ENCODE data around the gene TBC1D22A. TPM values are rescaled to one million over a fixed set of nuclear protein-coding genes. Genes with fewer than 3 reads are reported as not detected.

Gene TBC1D22A
- total RNA-seq, 1 experiment from 2014 or later, result 20.9 TPM

- RAD21 ChIA-PET (ENCODE audit: low non-redundant PET in 1 of 2, low total read pairs in 2 of 2, uncharacterized antibody in 2 of 2, unreplicated experiment in 2 of 2), result no interaction called here
- POLR2A ChIA-PET, result no interaction called here
- CTCF ChIA-PET, result no interaction called here
- H3K4me2 ChIP-seq (ENCODE audit: low read length), result no peak overlapping the region
- no peaks in the 10 kb centered on the region for H3K9me2 ChIP-seq (ENCODE audit: insufficient read depth)
- no peak overlapping the region for H3K4me3 ChIP-seq (replicated peaks in 1 of 2; ENCODE audit: low read depth in 1 of 2, low read length in 2 of 2)
- ATAC-seq, result no peak
- no peaks in the 10 kb centered on the region for H3K27me3 ChIP-seq (ENCODE audit: insufficient read depth, low read length)
- no peak overlapping the region for H2AFZ ChIP-seq (ENCODE audit: low read depth, low read length, poor library complexity, severe bottlenecking)
- no peak for DNase-seq (ENCODE audit: low read depth, low spot score)
- BruUV-seq (replicated peaks), result no TSS peak
- intact Hi-C loops (cut with micrococcal nuclease), result no loop called here
- H3K9me3 ChIP-seq (ENCODE audit: control insufficient read depth in 1 of 2, insufficient read depth in 1 of 2, low read depth in 1 of 2, low read length in 2 of 2), result no peaks in the 10 kb centered on the region
- H3K4me1 ChIP-seq (ENCODE audit: control insufficient read depth in 1 of 2, insufficient read depth in 2 of 2, low read length in 2 of 2), result no peaks in the 10 kb centered on the region
- no peak overlapping the region for H3K9ac ChIP-seq (ENCODE audit: low read length)
- no peak overlapping the region for H3K27ac ChIP-seq (ENCODE audit: low read depth, low read length)
- H3K79me2 ChIP-seq (ENCODE audit: insufficient read depth, low read length), result no peaks in the 10 kb centered on the region
- no peaks in the 10 kb centered on the region for H4K20me1 ChIP-seq (ENCODE audit: insufficient read depth)
- TF ChIP-seq JUND (IDR thresholded peaks at IDR 0.05) (no peak), POLR2AphosphoS5 (IDR thresholded peaks at IDR 0.05; ENCODE audit: low read depth, low read length) (no peak), EGR1 (IDR thresholded peaks at IDR 0.05; ENCODE audit: low read depth) (no peak), ZFX (IDR thresholded peaks at IDR 0.05) (no peak), SP1 (IDR thresholded peaks at IDR 0.05; ENCODE audit: low read depth) (no peak), EZH2 (IDR thresholded peaks at IDR 0.05) (no peak), YY1 (IDR thresholded peaks at IDR 0.05; ENCODE audit: extremely low read depth, insufficient replicate concordance, low read depth, low read length) (no peak), ATF3 (IDR thresholded peaks at IDR 0.05) (no peak), ZNF274 (IDR thresholded peaks at IDR 0.05; ENCODE audit: low read depth, low read length) (no peak), SRF (IDR thresholded peaks at IDR 0.05; ENCODE audit: low read depth) (no peak), SIN3A (IDR thresholded peaks at IDR 0.05; ENCODE audit: low read depth) (no peak), TCF7L2 (IDR thresholded peaks at IDR 0.05; ENCODE audit: borderline replicate concordance, extremely low read depth, insufficient read depth, insufficient read length) (no peak)
- TF ChIP-seq, protein P1, sequence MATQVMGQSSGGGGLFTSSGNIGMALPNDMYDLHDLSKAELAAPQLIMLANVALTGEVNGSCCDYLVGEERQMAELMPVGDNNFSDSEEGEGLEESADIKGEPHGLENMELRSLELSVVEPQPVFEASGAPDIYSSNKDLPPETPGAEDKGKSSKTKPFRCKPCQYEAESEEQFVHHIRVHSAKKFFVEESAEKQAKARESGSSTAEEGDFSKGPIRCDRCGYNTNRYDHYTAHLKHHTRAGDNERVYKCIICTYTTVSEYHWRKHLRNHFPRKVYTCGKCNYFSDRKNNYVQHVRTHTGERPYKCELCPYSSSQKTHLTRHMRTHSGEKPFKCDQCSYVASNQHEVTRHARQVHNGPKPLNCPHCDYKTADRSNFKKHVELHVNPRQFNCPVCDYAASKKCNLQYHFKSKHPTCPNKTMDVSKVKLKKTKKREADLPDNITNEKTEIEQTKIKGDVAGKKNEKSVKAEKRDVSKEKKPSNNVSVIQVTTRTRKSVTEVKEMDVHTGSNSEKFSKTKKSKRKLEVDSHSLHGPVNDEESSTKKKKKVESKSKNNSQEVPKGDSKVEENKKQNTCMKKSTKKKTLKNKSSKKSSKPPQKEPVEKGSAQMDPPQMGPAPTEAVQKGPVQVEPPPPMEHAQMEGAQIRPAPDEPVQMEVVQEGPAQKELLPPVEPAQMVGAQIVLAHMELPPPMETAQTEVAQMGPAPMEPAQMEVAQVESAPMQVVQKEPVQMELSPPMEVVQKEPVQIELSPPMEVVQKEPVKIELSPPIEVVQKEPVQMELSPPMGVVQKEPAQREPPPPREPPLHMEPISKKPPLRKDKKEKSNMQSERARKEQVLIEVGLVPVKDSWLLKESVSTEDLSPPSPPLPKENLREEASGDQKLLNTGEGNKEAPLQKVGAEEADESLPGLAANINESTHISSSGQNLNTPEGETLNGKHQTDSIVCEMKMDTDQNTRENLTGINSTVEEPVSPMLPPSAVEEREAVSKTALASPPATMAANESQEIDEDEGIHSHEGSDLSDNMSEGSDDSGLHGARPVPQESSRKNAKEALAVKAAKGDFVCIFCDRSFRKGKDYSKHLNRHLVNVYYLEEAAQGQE (IDR thresholded peaks at IDR 0.05; ENCODE audit: low read depth), result no peak
- TF ChIP-seq, protein P2, sequence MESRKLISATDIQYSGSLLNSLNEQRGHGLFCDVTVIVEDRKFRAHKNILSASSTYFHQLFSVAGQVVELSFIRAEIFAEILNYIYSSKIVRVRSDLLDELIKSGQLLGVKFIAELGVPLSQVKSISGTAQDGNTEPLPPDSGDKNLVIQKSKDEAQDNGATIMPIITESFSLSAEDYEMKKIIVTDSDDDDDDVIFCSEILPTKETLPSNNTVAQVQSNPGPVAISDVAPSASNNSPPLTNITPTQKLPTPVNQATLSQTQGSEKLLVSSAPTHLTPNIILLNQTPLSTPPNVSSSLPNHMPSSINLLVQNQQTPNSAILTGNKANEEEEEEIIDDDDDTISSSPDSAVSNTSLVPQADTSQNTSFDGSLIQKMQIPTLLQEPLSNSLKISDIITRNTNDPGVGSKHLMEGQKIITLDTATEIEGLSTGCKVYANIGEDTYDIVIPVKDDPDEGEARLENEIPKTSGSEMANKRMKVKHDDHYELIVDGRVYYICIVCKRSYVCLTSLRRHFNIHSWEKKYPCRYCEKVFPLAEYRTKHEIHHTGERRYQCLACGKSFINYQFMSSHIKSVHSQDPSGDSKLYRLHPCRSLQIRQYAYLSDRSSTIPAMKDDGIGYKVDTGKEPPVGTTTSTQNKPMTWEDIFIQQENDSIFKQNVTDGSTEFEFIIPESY (IDR thresholded peaks at IDR 0.05; ENCODE audit: extremely low read depth, insufficient replicate concordance, low read length), result no peak
- TF ChIP-seq, protein P3, sequence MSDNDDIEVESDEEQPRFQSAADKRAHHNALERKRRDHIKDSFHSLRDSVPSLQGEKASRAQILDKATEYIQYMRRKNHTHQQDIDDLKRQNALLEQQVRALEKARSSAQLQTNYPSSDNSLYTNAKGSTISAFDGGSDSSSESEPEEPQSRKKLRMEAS (IDR thresholded peaks at IDR 0.05), result no peak
- no peaks in the 10 kb centered on the region for H3K36me3 ChIP-seq (ENCODE audit: control insufficient read depth in 1 of 2, insufficient read depth in 2 of 2, low read length in 2 of 2)
These were observed 273.9 kb downstream of the TBC1D22A start for GRCh38 chr22:47036352-47036751.
